ENCODE results near the gene ZNF84.

GRCh38 chr12:133081159-133081780 lies 44.0 kb downstream of the ZNF84 start:
- no peak for TF ChIP-seq BHLHE40 (IDR thresholded peaks at IDR 0.05; ENCODE audit: borderline replicate concordance)
- TF ChIP-seq CTBP1 (IDR thresholded peaks at IDR 0.05; ENCODE audit: borderline replicate concordance): no peak
- TF ChIP-seq SP1 (IDR thresholded peaks at IDR 0.05): no peak
- no peak for TF ChIP-seq HDGF (IDR thresholded peaks at IDR 0.05; ENCODE audit: borderline replicate concordance)
- TF ChIP-seq FOXA1 (IDR thresholded peaks at IDR 0.05): no peak
- TF ChIP-seq TARDBP (IDR thresholded peaks at IDR 0.05): no peak
- no peak for TF ChIP-seq ARNT (IDR thresholded peaks at IDR 0.05)
- no peak for TF ChIP-seq ELF4 (IDR thresholded peaks at IDR 0.05)
- TF ChIP-seq L3MBTL2 (conservative IDR thresholded peaks at IDR 0.05): no peak
- no peak for TF ChIP-seq FOXM1 (IDR thresholded peaks at IDR 0.05; ENCODE audit: borderline replicate concordance)
- TF ChIP-seq SUZ12 (IDR thresholded peaks at IDR 0.05): no peak
- no peak for TF ChIP-seq NFRKB (IDR thresholded peaks at IDR 0.05)
- no peak for TF ChIP-seq PKNOX1 (IDR thresholded peaks at IDR 0.05)
- no peak for TF ChIP-seq LEF1 (IDR thresholded peaks at IDR 0.05; ENCODE audit: borderline replicate concordance)

All from HEK293T (cell line).